ENCODE measurements around the gene RBM15.
A peak's percentile ranks its signal among the peaks of the same experiment; 100 is the strongest.

RBM15 gene, protein sequence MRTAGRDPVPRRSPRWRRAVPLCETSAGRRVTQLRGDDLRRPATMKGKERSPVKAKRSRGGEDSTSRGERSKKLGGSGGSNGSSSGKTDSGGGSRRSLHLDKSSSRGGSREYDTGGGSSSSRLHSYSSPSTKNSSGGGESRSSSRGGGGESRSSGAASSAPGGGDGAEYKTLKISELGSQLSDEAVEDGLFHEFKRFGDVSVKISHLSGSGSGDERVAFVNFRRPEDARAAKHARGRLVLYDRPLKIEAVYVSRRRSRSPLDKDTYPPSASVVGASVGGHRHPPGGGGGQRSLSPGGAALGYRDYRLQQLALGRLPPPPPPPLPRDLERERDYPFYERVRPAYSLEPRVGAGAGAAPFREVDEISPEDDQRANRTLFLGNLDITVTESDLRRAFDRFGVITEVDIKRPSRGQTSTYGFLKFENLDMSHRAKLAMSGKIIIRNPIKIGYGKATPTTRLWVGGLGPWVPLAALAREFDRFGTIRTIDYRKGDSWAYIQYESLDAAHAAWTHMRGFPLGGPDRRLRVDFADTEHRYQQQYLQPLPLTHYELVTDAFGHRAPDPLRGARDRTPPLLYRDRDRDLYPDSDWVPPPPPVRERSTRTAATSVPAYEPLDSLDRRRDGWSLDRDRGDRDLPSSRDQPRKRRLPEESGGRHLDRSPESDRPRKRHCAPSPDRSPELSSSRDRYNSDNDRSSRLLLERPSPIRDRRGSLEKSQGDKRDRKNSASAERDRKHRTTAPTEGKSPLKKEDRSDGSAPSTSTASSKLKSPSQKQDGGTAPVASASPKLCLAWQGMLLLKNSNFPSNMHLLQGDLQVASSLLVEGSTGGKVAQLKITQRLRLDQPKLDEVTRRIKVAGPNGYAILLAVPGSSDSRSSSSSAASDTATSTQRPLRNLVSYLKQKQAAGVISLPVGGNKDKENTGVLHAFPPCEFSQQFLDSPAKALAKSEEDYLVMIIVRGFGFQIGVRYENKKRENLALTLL
- 14.9 to 59.0 (median 39.1) reads per million in 18 experiments for total RNA-seq

DNA sequence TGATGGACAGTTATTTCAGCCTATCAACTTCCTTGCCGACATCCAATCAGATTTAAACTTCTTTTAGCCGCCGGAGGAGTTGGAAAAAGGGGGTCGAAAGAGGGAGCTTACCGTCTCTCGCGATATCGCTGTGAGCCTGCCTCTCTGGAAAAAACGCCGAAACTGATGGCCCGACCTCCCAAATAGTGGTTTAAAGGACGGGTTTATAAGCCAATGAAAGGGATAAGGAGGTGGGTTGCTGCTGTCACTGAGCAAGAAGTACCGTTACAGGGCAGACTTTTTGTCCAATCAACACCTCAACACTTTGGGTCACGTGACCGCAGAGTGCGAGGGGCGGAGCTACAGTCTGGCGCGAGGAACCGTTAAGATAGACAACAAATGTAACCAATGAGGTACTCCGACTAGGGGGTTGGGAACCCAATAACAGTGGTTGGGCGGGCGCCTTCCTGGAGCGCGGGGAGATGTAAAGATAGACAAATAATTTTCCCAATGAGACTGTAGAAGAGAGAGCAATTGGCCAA lies at the start of gene RBM15:
TSS of gene RBM15 (plus strand) at position 492 of the 521 bp plus-strand sequence. CDS start at position 521, 29 bp downstream.
- DNase-seq: peak; percentile 100

GRCh38 chr1:110291241-110292030 lies 47.7 kb upstream of the RBM15 start:
- no peak for DNase-seq

DNA sequence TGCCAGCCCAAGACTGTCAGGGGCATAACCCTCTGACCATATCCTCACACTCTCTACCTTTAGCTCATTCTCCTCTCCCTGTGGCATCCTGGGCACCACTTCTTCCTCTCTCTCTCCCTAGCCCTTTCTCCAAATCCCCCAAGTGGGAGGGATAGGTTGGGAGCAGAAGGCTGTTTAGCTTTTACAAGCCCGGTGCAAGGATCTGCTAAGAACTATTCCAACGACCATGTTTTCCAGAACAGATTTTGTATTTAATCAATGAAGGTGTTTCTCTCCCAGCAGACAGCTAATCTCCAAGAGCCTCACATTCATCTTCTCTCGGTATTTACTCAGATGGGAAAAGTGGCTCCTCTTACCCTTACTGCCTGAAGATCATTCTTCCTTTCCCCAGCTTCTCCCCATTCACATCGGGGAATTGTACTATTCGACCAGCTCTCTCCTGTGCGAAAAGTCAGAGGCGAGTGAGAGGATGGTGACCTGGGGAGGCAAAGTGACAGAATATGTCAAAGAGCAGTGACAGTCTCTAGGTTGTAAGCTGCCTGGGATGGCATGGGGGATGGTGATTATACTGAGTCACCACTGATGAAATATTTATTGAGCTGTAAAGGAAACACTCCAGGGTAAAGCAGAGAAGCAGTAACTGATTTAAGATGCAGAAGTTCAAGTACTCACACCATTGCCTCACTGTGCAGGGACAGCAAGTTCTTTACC lies 47.0 kb upstream of the RBM15 start:
- peak; percentile 50 to 60 for DNase-seq

DNA sequence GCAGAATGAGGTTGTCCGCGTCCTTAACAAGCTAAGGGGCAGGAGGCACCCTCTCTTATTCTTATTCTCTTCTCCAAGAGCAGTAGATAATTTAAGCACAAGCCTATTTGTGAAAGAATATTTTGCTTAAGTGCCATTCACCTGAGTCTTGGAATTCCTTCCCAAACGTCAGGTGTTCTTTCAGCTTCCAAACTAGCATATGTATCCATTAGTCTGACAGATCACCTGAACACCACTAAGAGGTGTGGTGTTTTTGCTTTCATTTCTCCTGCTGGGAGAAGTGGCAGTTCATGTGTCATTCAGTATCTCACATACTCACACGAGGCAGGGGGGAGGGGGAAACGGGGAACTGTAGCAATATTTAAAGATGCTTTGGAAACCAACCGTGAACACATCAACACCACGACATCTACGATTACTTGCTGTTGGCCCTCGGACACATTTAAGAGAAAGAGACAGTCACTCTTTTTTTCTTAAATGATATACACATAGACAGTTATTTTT lies 45.5 kb upstream of the RBM15 start:
- DNase-seq: peak; percentile 44

DNA sequence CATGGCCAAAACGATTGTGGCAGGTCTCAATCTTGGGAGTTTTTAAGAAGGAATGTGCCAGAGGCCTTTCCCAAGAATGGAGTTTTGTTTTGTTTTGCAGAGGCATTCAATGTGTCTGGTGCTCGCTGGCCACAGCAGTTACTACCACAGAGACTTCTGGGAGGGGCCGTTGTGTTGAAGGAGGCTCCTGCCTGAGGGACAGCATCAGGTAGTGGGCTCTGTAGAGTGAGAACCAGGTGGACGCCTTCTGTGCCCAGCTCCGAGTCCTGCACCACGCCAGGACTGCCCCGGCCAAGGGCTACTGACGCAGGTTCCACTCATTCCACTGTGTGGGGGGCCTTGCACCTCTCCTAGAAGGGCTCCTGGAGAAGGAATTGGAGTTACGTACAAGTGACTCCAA lies 44.9 kb upstream of the RBM15 start:
- no peak for DNase-seq

DNA sequence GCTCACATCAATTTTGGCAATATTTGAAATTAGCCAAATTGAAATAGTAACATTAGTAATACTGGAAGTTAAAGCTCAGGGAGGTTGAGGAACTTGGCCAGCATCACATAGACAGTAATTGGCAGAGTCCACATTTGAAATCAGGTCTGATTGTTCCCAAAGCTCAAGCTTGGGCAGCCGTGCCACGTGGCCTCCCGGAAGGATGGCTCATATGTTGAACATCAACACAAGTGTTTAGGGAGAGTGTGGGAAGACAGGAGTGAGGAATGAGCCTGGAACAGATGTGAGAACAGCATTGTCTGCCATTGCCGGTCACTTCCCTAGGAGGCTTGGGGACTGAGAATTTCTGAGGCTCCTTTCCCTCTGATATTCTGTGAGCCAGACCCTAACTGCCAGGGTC lies 40.2 kb upstream of the RBM15 start:
- DNase-seq: no peak

GRCh38 chr1:110300412-110301085 lies 38.6 kb upstream of the RBM15 start:
- DNase-seq: no peak

DNA sequence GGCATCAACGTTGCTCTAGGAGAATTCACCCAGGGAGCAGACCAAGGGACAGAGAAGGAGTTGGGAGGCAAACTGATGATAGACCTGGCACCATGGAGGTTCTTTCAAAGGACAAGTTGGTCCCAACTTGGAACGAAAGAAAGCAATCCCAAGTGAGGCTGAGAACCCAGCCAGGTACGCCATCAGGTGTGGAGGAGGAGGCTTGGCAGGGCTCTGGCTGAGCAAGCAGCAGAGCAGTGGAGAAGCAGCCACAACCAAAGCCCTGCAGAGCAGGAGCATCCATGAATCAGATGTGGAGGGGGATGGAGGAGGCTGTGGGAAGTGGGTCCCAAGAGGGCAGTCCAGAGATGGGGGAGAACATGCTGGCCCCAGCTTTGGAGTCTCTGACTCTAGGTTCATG lies 36.3 kb upstream of the RBM15 start:
- no peak for DNase-seq

DNA sequence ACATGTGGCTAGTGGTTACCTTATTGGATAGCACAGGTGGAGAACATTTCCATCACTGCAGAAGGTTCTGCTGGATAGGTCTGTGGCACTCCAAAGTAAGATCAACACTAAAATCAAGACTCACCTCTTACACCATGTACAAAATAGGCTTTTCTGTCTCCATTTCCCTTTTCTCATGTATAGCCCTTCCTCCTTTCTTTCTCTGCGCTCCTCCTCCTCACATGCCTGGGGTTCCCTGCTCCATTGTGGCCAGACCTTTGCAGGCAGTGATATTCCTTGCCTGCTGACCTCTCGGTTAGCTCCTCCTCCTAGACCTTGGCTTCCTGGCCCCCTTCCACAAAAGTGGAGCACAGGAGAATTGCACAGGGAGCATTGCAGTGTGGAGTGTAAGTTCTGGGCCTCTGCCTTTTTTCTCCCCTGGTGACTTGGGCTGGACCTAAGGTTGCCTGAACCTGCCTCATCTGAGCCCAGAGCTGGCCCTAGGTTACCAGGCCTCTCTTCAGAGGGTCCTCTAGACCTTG lies 33.2 kb upstream of the RBM15 start:
- peak; percentile 42 to 52 for DNase-seq

- DNase-seq: peak; percentile 20 to 52
These were observed 31.8 kb upstream of the RBM15 start for GRCh38 chr1:110307239-110307974.

DNA sequence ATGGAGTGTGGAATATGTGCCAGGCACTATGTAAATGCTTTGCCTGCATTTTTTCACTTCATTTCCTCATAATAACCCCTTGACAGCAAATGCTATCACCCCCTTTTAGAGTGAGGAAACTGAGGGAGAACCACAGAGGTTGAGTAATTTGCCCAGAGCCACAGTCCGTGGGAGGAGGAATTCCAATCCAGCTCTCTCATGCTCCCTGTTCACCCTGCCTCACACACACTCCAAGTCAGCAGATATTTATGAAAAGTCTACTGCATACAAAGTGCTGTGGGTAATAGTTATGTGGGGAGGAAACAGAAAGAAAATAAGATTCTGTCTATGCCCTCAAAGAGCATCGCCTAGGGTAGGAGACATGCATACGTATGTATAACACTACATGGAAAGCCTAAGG lies 30.9 kb upstream of the RBM15 start:
- DNase-seq: peak; percentile 57 to 74

DNA sequence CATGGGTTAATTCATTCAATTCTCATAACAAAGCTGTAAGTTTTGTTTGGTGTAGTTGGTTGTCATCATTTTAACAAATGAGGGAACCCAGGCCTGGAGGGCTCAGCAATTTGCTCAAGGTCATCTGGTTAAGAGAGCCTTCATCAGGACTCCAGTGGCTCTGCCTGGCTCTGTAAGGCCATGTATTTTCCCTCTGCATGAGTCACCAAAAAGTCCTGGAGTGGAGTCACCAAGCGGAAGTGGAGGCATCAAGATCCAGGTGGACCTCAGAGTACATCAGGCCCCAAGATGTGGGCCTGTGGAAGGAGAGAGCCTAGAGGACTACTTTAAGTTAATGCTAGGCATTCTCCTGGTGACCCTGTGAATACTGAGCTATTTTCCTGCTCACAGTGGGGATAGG lies 30.0 kb upstream of the RBM15 start:
- DNase-seq: no peak

GRCh38 chr1:110309767-110310166 lies 29.4 kb upstream of the RBM15 start:
- no peak for DNase-seq

DNA sequence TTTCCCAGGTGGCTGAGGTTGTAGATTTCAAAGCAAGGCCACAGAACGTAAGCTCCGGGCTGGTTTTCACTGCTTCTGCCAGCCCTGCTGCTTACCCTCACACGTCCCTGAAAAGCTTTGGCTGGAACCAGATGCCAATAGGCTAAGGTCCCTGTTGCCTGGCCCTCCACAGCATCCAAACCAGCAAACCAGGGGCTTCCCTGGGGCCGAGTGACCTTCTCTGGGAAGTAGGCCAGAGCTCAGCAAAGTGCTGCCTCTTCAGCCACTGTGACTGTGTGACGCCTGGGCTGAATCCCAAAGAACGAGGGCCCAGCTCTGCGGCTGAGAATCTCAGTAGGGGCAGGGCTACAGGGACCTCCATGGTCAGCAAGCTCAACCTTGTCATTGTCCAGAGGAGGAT lies 28.9 kb upstream of the RBM15 start:
- no peak for DNase-seq

- DNase-seq: peak; percentile 67 to 82
These were observed 26.7 kb upstream of the RBM15 start for GRCh38 chr1:110312188-110313121.

DNA sequence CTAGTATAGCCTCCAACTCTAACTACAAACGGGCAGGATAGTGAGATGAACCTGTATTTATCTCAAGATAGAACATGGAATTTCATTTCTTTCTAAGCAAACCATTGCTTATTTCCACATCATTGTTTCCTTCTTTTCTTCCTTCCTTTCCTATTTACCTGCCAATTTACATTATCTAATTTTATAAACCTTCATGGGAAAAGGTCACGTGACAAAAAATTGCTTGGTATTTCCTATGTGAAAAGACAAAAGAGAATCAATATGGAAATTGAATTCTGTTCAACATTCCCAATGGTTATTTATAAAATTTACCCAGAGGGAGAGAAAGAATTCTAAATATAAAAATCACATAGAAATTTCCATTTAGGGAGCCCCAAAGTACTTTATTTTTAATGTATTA lies 22.4 kb upstream of the RBM15 start:
- DNase-seq: no peak

- no peak for DNase-seq
These were observed 21.1 kb upstream of the RBM15 start for GRCh38 chr1:110318046-110318445.

DNA sequence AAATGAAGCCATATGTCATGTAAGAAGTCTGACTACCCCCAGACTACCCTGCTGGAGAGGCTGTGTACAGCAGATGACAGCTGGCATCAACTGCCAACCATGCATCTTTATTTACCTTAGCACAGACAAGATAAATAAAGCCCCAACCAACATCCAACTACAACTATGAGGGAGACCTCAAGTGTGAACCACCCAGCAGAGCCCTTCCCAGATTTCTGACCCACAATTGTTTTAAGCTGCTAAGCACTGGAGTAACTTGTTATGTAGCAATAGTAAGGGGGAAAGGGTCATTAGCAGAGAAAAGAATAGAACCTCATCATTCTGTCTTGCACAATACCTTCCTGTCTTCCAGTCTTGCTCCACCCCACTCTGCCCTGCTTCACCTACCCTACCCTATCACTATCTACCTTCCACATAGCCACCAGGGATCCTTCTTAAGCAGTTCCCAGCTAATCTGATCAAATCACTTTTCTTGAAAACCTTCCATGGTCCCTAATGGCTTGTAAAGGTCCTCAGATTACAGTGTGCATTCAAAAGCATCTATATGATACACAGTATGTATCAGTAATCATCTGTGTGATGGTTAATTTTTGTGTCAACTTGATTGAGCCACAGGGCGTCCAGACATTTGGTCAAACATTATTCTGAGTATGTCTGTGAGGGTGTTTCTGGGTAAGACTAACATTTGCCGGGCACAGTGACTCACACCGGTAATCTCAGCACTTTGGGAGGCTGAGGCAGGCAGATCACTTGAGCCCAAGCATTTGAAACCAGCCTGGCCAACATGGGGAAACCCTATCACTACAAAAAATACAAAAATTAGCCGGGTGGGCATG lies 19.6 kb upstream of the RBM15 start:
- DNase-seq: no peak
